ENCODE measurements around the gene CFAP47.

The CFAP47 gene

GRCh38 chrX:36241397-36241796 is 321.9 kb downstream of the CFAP47 start:
- DNase-seq (ENCODE audit: low read depth): no peak

GRCh38 chrX:36266155-36266554 is 346.6 kb downstream of the CFAP47 start:
- no peak for DNase-seq (ENCODE audit: low read depth)

- no peak for DNase-seq (ENCODE audit: low read depth)
Observed at GRCh38 chrX:36310136-36310535, 390.6 kb downstream of the CFAP47 start.

GRCh38 chrX:36314303-36314702 is 394.8 kb downstream of the CFAP47 start:
- DNase-seq (ENCODE audit: low read depth): no peak

- no peak for DNase-seq (ENCODE audit: low read depth)
Observed at GRCh38 chrX:36334572-36334971, 415.0 kb downstream of the CFAP47 start.

- DNase-seq (ENCODE audit: low read depth): no peak
Observed at GRCh38 chrX:36336751-36337150, 417.2 kb downstream of the CFAP47 start.

- DNase-seq (ENCODE audit: low read depth): no peak
Observed at GRCh38 chrX:36344301-36344700, 424.8 kb downstream of the CFAP47 start.

GRCh38 chrX:36348509-36348908 is 429.0 kb downstream of the CFAP47 start:
- DNase-seq (ENCODE audit: low read depth): no peak

GRCh38 chrX:36357855-36358254 is 438.3 kb downstream of the CFAP47 start:
- no peak for DNase-seq (ENCODE audit: low read depth)

GRCh38 chrX:36364262-36364661 is 444.7 kb downstream of the CFAP47 start:
- no peak for DNase-seq (ENCODE audit: low read depth)

- DNase-seq (ENCODE audit: low read depth): no peak
Observed at GRCh38 chrX:36383495-36383894, 464.0 kb downstream of the CFAP47 start.

- no peak for DNase-seq (ENCODE audit: low read depth)
Observed at GRCh38 chrX:36388901-36389300, 469.4 kb downstream of the CFAP47 start.

GRCh38 chrX:36401774-36402173 is 482.2 kb downstream of the CFAP47 start:
- no peak for DNase-seq (ENCODE audit: low read depth)

- no peak for DNase-seq (ENCODE audit: low read depth)
Observed at GRCh38 chrX:36407836-36408235, 488.3 kb downstream of the CFAP47 start.

- DNase-seq (ENCODE audit: low read depth): no peak
Observed at GRCh38 chrX:36414056-36414455, 494.5 kb downstream of the CFAP47 start.

GRCh38 chrX:36422368-36422767 is 502.8 kb downstream of the CFAP47 start:
- no peak for DNase-seq (ENCODE audit: low read depth)

GRCh38 chrX:36431819-36432218 is 512.3 kb downstream of the CFAP47 start:
- no peak for DNase-seq (ENCODE audit: low read depth)

- no peak for DNase-seq (ENCODE audit: low read depth)
Observed at GRCh38 chrX:36434522-36434921, 515.0 kb downstream of the CFAP47 start.

Data from T-helper 22 cell (primary cell).